ENCODE measurements around the gene ENOX1. TPM values are rescaled to one million over a fixed set of nuclear protein-coding genes. Genes with fewer than 3 reads are reported as not detected.

ENOX1 gene
- total RNA-seq, 1 donor, result 2.2 TPM

DNA sequence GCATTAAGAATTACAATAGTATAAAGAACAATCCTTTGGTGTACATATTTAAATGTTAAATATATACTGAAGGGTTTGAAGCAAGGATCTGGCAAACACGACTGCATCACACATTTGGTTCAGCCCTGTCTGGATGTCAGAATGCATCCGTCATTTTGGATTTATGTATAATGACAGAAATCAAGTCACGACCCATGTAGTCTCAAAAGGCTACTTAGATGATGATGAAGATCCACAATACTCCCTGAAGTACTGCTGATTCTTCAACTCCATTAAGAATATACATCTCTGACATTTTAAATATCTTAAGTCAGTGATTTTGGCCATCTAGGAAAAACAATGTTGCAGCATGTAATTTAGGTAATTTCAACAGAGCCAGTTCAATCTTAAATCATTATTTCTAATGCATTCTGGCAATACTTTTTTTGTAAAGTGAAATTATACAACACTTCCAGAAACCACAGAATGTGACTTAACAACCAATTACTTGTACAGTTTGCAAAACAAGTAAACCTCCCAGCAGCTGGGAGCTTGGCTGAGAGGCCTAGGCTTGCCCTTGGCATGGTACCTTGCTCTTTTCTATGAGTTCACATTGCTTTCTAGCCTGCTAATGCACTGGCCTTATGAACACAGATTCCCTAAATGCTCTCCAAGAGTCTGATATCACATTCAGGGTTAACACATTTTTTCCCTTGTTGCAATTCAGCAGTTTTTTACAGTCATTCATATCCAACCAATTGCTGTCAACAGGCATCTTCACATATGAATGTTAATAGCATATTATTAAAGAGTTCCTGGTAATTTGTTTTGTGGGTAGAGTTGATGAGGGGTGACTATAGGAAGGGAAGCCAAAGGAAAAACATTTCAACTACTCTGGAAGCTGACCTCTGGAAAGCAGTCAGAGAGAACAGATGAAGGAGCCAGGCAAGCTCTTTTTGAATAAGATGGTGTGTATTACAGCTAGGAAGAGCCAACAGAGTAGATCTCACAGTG, 175.2 kb downstream of the ENOX1 start:
- no peak for DNase-seq (ENCODE audit: low read depth)
- TF ChIP-seq, protein P1, sequence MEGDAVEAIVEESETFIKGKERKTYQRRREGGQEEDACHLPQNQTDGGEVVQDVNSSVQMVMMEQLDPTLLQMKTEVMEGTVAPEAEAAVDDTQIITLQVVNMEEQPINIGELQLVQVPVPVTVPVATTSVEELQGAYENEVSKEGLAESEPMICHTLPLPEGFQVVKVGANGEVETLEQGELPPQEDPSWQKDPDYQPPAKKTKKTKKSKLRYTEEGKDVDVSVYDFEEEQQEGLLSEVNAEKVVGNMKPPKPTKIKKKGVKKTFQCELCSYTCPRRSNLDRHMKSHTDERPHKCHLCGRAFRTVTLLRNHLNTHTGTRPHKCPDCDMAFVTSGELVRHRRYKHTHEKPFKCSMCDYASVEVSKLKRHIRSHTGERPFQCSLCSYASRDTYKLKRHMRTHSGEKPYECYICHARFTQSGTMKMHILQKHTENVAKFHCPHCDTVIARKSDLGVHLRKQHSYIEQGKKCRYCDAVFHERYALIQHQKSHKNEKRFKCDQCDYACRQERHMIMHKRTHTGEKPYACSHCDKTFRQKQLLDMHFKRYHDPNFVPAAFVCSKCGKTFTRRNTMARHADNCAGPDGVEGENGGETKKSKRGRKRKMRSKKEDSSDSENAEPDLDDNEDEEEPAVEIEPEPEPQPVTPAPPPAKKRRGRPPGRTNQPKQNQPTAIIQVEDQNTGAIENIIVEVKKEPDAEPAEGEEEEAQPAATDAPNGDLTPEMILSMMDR (IDR thresholded peaks at IDR 0.05; ENCODE audit: insufficient read depth, low read depth, low read length), result no peak
- H3K4me3 ChIP-seq (ENCODE audit: low read depth, low read length), result no peak overlapping the region

DNA sequence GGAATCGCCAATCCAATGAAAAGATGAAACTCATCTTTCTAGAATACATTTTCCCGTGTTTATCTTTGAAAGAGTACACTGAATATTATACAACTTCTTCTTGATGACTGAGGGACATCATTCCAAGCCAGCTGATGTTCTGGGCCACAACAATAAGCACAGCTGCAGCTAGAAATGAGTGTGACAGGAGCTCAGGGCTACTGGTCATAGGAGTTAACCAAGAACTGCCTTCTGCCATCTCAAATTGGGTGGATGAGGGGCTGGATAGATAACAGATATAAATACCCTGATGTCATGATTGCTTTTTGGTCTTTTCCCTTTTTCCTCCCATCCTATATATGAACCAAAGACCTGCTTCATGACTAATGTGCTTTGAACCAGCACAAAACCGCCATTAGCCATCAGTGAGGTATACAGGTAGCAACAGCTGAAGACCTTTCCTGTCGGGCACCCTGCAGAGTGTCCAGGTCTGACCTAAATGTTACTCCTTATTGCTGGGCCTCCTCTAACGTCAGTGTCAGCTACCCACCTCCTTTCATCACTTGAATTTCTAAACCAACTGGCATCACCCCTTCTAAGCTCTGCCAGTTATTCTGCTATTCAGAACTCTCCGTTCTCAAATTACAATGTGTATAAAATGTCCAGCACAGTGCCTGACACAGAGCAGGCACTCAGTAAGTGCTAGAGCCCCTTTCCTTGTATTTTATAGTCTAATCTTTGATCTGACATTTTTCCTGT, 178.2 kb downstream of the ENOX1 start:
- H3K4me3 ChIP-seq (ENCODE audit: low read depth, low read length), result no peak overlapping the region
- TF ChIP-seq, protein P1 (IDR thresholded peaks at IDR 0.05; ENCODE audit: insufficient read depth, low read depth, low read length), result no peak
- no peak for DNase-seq (ENCODE audit: low read depth)

DNA sequence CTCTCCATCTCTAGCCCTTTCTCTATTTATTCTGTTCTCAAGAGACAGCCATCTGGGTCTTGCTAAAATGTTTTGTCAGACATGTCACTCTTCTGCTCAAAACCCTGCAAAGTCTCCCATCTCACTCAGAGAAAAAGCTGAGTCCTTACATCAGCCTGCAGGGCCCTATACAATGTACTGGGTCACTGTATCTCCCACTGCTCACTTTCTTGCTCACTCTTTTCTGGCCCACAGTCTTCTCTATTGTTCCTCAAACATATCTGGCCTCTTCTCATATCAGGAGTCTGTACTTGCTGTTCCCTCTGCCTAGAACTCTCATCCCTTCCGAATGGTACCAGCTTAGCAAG, 189.2 kb downstream of the ENOX1 start:
- TF ChIP-seq, protein P1 (IDR thresholded peaks at IDR 0.05; ENCODE audit: insufficient read depth, low read depth, low read length), result no peak
- no peak for DNase-seq (ENCODE audit: low read depth)
- H3K4me3 ChIP-seq (ENCODE audit: low read depth, low read length), result no peak overlapping the region

DNA sequence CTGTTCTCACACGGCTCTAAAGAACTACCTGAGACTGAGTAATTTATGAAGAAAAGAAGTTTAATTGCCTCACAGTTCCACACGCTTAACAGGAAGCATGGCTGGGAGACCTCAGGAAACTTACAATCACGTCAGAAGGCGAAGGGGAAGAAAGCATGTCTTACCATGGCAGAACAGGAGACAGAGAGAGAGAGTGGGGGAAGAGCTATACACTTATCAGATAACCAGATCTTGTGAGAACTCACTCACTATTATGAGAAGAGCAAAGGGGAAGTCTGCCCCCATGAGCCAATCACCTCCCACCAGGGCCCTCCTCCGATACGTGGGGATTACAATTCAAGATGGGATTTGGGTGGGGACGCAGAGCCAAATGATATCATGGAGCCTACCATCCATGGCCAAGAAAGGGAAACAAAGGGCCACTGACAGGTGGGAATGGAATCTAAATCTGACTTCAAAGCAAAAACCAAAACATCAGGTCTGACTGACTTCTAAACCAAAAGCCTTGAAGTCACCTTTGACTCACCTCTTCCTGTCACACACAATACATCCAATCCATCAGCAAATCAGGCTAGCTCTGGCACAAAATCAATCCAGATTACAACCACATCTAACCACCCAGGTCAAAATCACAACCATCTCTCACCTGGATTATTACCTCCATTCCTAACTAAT, 189.7 kb downstream of the ENOX1 start:
- no peak overlapping the region for H3K4me3 ChIP-seq (ENCODE audit: low read depth, low read length)
- TF ChIP-seq, protein P1 (IDR thresholded peaks at IDR 0.05; ENCODE audit: insufficient read depth, low read depth, low read length), result no peak
- no peak for DNase-seq (ENCODE audit: low read depth)

DNA sequence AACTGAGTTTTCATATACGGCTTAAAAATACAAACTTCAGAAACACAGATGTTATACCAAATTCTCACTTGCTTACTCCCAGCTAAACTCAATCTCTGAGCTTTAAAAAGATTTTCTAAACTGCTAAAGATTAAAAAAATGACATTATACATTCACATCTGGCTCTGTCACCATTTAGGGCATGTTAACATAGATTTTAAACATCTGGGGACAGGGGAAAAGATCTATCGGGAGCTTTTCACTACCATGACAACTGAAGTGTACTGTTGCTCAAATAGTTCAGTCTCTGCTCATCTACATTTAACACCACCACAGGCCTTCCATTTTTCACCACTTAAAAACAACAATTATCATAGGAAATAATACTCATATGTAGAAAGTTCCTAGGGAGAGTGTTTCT, 190.8 kb downstream of the ENOX1 start:
- DNase-seq (ENCODE audit: low read depth), result no peak
- H3K4me3 ChIP-seq (ENCODE audit: low read depth, low read length), result no peak overlapping the region
- TF ChIP-seq, protein P1 (IDR thresholded peaks at IDR 0.05; ENCODE audit: insufficient read depth, low read depth, low read length), result no peak

DNA sequence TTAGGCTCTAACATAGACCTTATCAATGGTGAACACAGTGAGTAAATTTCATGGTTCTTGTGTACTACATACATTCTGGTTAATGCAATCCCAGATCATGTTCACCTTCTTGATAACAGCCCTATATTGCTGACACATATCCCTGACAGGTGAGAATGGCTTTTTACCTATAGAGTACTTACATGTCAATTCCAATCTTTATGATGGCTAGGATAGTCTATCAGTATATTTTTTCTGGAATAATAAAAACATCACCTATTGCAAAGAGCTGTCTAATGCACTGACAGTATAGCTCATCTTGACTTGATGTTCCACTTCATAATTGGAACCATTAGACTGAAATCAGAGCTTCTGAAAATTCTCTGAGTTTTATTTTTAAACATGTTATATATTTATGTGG, 199.4 kb downstream of the ENOX1 start:
- no peak for DNase-seq (ENCODE audit: low read depth)
- TF ChIP-seq, protein P1 (IDR thresholded peaks at IDR 0.05; ENCODE audit: insufficient read depth, low read depth, low read length), result no peak
- no peak overlapping the region for H3K4me3 ChIP-seq (ENCODE audit: low read depth, low read length)
